H9 (cell line): ENCODE measurements around the gene SERPINC1. TPM values are rescaled to one million over a fixed set of nuclear protein-coding genes. Genes with fewer than 3 reads are reported as not detected.
"Not testable (repeated sequence)": the region's sequence is repeated elsewhere in the genome, so short reads cannot be mapped to it uniquely, and the experiment has no call there.

Experiments used
- DNase-seq: peaks from one replicate; pipeline ENCODE4 v3.0.0-alpha.2; 2017
- H2AFZ ChIP-seq: one replicate; pipeline ENCODE4 v1.6.1; 2013; ENCODE audit warnings: mild to moderate bottlenecking, low read length, control low read depth, moderate library complexity
- H2AK5ac ChIP-seq: 2 replicates; pipeline ENCODE4 v1.6.1; 2013; ENCODE audit warnings: low read length, control low read depth, mixed read lengths; ENCODE audit not compliant: insufficient read length
- H2BK120ac ChIP-seq: one replicate; pipeline ENCODE4 v1.6.1; 2013; ENCODE audit warnings: low read depth, mild to moderate bottlenecking, low read length, control low read depth, inconsistent platforms; ENCODE audit not compliant: poor library complexity, severe bottlenecking
- H2BK12ac ChIP-seq: 2 replicates; pipeline ENCODE4 v1.6.1; 2013; ENCODE audit warnings: low read length, control low read depth, mixed read lengths, low read depth; ENCODE audit not compliant: insufficient read length
- H2BK15ac ChIP-seq: 2 replicates; pipeline ENCODE4 v1.6.1; 2013; ENCODE audit warnings: low read depth, low read length, control low read depth
- H2BK20ac ChIP-seq: one replicate; pipeline ENCODE4 v1.6.1; 2013; ENCODE audit warnings: low read depth, mild to moderate bottlenecking, low read length, control low read depth, inconsistent platforms; ENCODE audit not compliant: poor library complexity, severe bottlenecking
- H2BK5ac ChIP-seq: 2 replicates; pipeline ENCODE4 v1.6.1; 2013; ENCODE audit warnings: low read length, control low read depth, mixed read lengths; ENCODE audit not compliant: insufficient read length
- H3K14ac ChIP-seq: 2 replicates; pipeline ENCODE4 v1.6.1; 2013; ENCODE audit warnings: low read length, control low read depth; ENCODE audit not compliant: insufficient read depth
- H3K18ac ChIP-seq: 2 replicates; pipeline ENCODE4 v1.6.1; 2013; ENCODE audit warnings: low read depth, mild to moderate bottlenecking, mixed read lengths, low read length, control low read depth; ENCODE audit not compliant: insufficient read length
- H3K23ac ChIP-seq: 2 replicates; pipeline ENCODE4 v1.6.1; 2013; ENCODE audit warnings: low read length, control low read depth, mixed read lengths, low read depth; ENCODE audit not compliant: insufficient read length
- H3K23me2 ChIP-seq: 2 replicates; pipeline ENCODE4 v1.6.1; 2013; ENCODE audit warnings: low read depth, mild to moderate bottlenecking, mixed read lengths, low read length, control low read depth; ENCODE audit not compliant: insufficient read length, poor library complexity, severe bottlenecking
- H3K27ac ChIP-seq: 2 replicates; pipeline ENCODE4 v1.5.1; 2013; ENCODE audit warnings: low read length, control low read depth, mixed read lengths, low read depth; ENCODE audit not compliant: insufficient read length
- H3K27me3 ChIP-seq: 2 replicates; pipeline ENCODE4 v1.6.1; 2013; ENCODE audit warnings: low read length, control low read depth, inconsistent platforms; ENCODE audit not compliant: insufficient read depth
- H3K4ac ChIP-seq: 2 replicates; pipeline ENCODE4 v1.6.1; 2013; ENCODE audit warnings: low read depth, mild to moderate bottlenecking, control low read depth, inconsistent platforms, low read length, moderate library complexity
- H3K4me1 ChIP-seq: 2 replicates; pipeline ENCODE4 v1.6.1; 2013; ENCODE audit warnings: low read length, control low read depth, inconsistent platforms; ENCODE audit not compliant: insufficient read depth
- H3K4me2 ChIP-seq: 2 replicates; pipeline ENCODE4 v1.6.1; 2013; ENCODE audit warnings: low read length, control low read depth, mixed read lengths; ENCODE audit not compliant: insufficient read length, insufficient read depth
- H3K56ac ChIP-seq: 2 replicates; pipeline ENCODE4 v1.6.1; 2013; ENCODE audit warnings: low read depth, mild to moderate bottlenecking, mixed read lengths, low read length, control low read depth; ENCODE audit not compliant: insufficient read length
- H3K79me1 ChIP-seq: 2 replicates; pipeline ENCODE4 v1.6.1; 2013; ENCODE audit warnings: low read depth, mild to moderate bottlenecking, moderate library complexity, low read length, control low read depth, inconsistent platforms; ENCODE audit not compliant: insufficient read depth, poor library complexity, severe bottlenecking
- H3K79me2 ChIP-seq: 2 replicates; pipeline ENCODE4 v1.6.1; 2013; ENCODE audit warnings: low read length, control low read depth, inconsistent platforms; ENCODE audit not compliant: insufficient read depth
- H3K9ac ChIP-seq: 2 replicates; pipeline ENCODE4 v1.6.1; 2013; ENCODE audit warnings: low read length, control low read depth, mixed read lengths; ENCODE audit not compliant: insufficient read length; ENCODE audit errors: extremely low read depth
- H3K9me3 ChIP-seq: one replicate; pipeline ENCODE4 v1.6.1; 2013; ENCODE audit warnings: low read depth, low read length, inconsistent platforms; ENCODE audit not compliant: control insufficient read depth
- H3T11ph ChIP-seq: one replicate; pipeline ENCODE4 v1.6.1; 2013; ENCODE audit warnings: mild to moderate bottlenecking, low read length, control low read depth, inconsistent platforms
- H4K20me1 ChIP-seq: one replicate; pipeline ENCODE4 v1.6.1; 2013; ENCODE audit not compliant: control insufficient read depth, insufficient read length, insufficient read depth
- H4K5ac ChIP-seq: 2 replicates; pipeline ENCODE4 v1.6.1; 2013; ENCODE audit warnings: low read depth, mild to moderate bottlenecking, mixed read lengths, low read length, control low read depth; ENCODE audit not compliant: insufficient read length
- H4K8ac ChIP-seq: replicated peaks from 2 replicates; pipeline ENCODE4 v1.6.1; 2013; ENCODE audit warnings: low read length, control low read depth, mixed read lengths, low read depth; ENCODE audit not compliant: insufficient read length
- H4K91ac ChIP-seq: 2 replicates; pipeline ENCODE4 v1.6.1; 2013; ENCODE audit warnings: low read depth, mild to moderate bottlenecking, moderate library complexity, mixed read lengths, low read length, control low read depth; ENCODE audit not compliant: insufficient read length
- H3K27ac Mint-ChIP-seq, 3 experiments: 2 replicates in 2 of 3; 3 replicates in 1 of 3; pipeline ENCODE4 v1.8.0; 2020 to 2021; ENCODE audit warnings: mixed read lengths in 3 of 3, mild to moderate bottlenecking in 1 of 3, moderate library complexity in 1 of 3
- H3K27me3 Mint-ChIP-seq: 2 replicates; pipeline ENCODE4 v1.8.0; 2021; ENCODE audit warnings: low read depth, mild to moderate bottlenecking, moderate library complexity, mixed read lengths
- H3K36me3 Mint-ChIP-seq, 3 experiments: 2 replicates in 2 of 3; 3 replicates in 1 of 3; pipeline ENCODE4 v1.8.0; 2020 to 2021; ENCODE audit warnings: low read depth in 3 of 3, mixed read lengths in 3 of 3; ENCODE audit not compliant: insufficient read depth in 1 of 3
- H3K4me1 Mint-ChIP-seq, 2 experiments: 2 replicates each; pipeline ENCODE4 v1.8.0; 2020; ENCODE audit warnings: mixed read lengths in 2 of 2
- H3K4me3 Mint-ChIP-seq, 2 experiments: 2 replicates in 1 of 2; 3 replicates in 1 of 2; pipeline ENCODE4 v1.8.0; 2020 to 2021; ENCODE audit warnings: mild to moderate bottlenecking in 2 of 2, mixed read lengths in 2 of 2, moderate library complexity in 1 of 2
- H3K9me3 Mint-ChIP-seq, 2 experiments: 2 replicates in 1 of 2; 3 replicates in 1 of 2; pipeline ENCODE4 v1.8.0; 2020; ENCODE audit warnings: mild to moderate bottlenecking in 2 of 2, mixed read lengths in 2 of 2, moderate library complexity in 1 of 2
- CTCF ChIP-seq: fragments of 200-600 bp; sonication (generic); conservative IDR thresholded peaks from 3 replicates; pipeline ENCODE4 v1.8.0; 2021; ENCODE audit warnings: antibody characterized with exemption, mild to moderate bottlenecking
- WGBS: extraction: QIAGEN DNeasy Blood & Tissue Kit; methylation state at CpG from one replicate; pipeline ENCODE4 v1.1.7; 2013; ENCODE audit warnings: missing lambda C conversion rate, low lambda C conversion rate, mixed read lengths; ENCODE audit not compliant: insufficient read length; ENCODE audit errors: extremely low coverage; 5-methylcytosine and 5-hydroxymethylcytosine counted together
- total RNA-seq: library from RNA; stranded (reverse); gene quantifications from 2 replicates; pipeline ENCODE4 v1.2.1, GENCODE V29; 2021

SERPINC1 gene
- total RNA-seq, 1 experiment from 2014 or later: not detected

DNA sequence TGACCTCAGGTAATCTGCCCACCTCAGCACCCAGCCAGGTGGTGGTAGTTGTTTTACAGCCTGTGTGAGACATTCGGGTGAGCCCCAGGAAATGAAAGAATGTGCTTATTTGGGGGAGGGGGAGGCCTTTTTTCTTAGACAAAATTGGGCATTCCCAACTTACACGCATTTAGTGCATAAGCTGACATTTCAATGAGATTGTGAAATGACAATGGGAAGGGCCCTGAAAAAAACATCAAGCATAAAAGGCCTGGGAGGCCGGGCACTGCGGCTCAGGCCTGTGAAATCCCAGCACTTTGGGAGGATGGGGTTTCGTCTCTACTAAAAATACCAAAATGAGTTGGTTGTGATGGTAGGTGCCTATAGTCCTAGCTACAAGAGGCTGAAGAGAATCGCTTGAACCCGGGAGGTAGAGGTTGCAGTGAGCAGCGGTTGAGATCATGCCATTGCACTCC is 54.3 kb downstream of the SERPINC1 start:
- H4K20me1 ChIP-seq: no peaks in the 10 kb centered on the region

GRCh38 chr1:173862146-173862768 is 54.9 kb downstream of the SERPINC1 start:
- H3K14ac ChIP-seq, H4K5ac ChIP-seq, H3K27me3 Mint-ChIP-seq, H3K18ac ChIP-seq, H2AFZ ChIP-seq, H2BK5ac ChIP-seq, H3K79me1 ChIP-seq, H3K56ac ChIP-seq, H4K8ac ChIP-seq, H3K4me1 ChIP-seq, H3K4me3 Mint-ChIP-seq, H3K27me3 ChIP-seq, H3K9me3 Mint-ChIP-seq, H2BK20ac ChIP-seq, H2BK120ac ChIP-seq, H2AK5ac ChIP-seq, H3K4ac ChIP-seq, H2BK15ac ChIP-seq, H3K9me3 ChIP-seq, H3K9ac ChIP-seq, H3K4me2 ChIP-seq, H2BK12ac ChIP-seq, H3K23ac ChIP-seq, H3T11ph ChIP-seq, H3K27ac ChIP-seq, H4K20me1 ChIP-seq, H3K23me2 ChIP-seq, H4K91ac ChIP-seq: not testable (repeated sequence)
- H3K36me3 Mint-ChIP-seq: peaks cover 39 to 88% (median 60%) of the 10 kb centered on the region in 3 experiments
- H3K27ac Mint-ChIP-seq: peak overlapping the region in 2 of 3 experiments; percentile 27 to 97; a peak in 4 of 7 replicates
- no CpG with 5 or more reads among the region's 13 CpGs for WGBS
- H3K4me1 Mint-ChIP-seq: peaks cover 16 to 34% of the 10 kb centered on the region in 2 experiments
- DNase-seq: peak; percentile 70
- H3K79me2 ChIP-seq: peaks cover 12% of the 10 kb centered on the region; the same call in 1 of the 2 replicates

More for the DNA sequence above, 54.3 kb downstream of the SERPINC1 start:
- no peak overlapping the region for H3T11ph ChIP-seq
- H3K27me3 ChIP-seq: no peaks in the 10 kb centered on the region
- H2AFZ ChIP-seq: no peak overlapping the region
- no peak overlapping the region for H2AK5ac ChIP-seq
- no peak overlapping the region for H3K23ac ChIP-seq
- H3K27ac ChIP-seq: peak overlapping the region; percentile 48
- WGBS: no CpG with 5 or more reads among the region's 8 CpGs
- no peak overlapping the region for H4K91ac ChIP-seq
- no peaks in the 10 kb centered on the region for H3K9me3 ChIP-seq
- peaks cover 2% of the 10 kb centered on the region; the same call in 1 of the 2 replicates for H3K27me3 Mint-ChIP-seq
- H3K4ac ChIP-seq: no peak overlapping the region
- no peaks in the 10 kb centered on the region for H3K4me1 ChIP-seq
- H3K4me3 Mint-ChIP-seq: peak overlapping the region in 1 of 2 experiments; percentile 15; a peak in 2 of 5 replicates
- peaks cover 3% of the 10 kb centered on the region for H3K23me2 ChIP-seq
- H3K79me1 ChIP-seq: no peaks in the 10 kb centered on the region
- peak; percentile 59 for DNase-seq
- peaks cover 16 to 34% of the 10 kb centered on the region in 2 experiments for H3K4me1 Mint-ChIP-seq
- peaks cover 0 to 8% of the 10 kb centered on the region in 2 experiments; a peak in 2 of 5 replicates for H3K9me3 Mint-ChIP-seq
- no peak overlapping the region for H2BK120ac ChIP-seq
- no peak overlapping the region for H3K4me2 ChIP-seq
- no peak overlapping the region for H2BK12ac ChIP-seq
- H3K56ac ChIP-seq: no peak overlapping the region
- no peak overlapping the region for H4K5ac ChIP-seq
- peaks cover 44 to 88% (median 60%) of the 10 kb centered on the region in 3 experiments for H3K36me3 Mint-ChIP-seq
- H2BK15ac ChIP-seq: no peak overlapping the region
- peak overlapping the region in 2 of 3 experiments; percentile 27 to 97; a peak in 4 of 7 replicates for H3K27ac Mint-ChIP-seq
- no peak overlapping the region for H2BK20ac ChIP-seq
- peaks cover 16% of the 10 kb centered on the region; the same call in 1 of the 2 replicates for H3K79me2 ChIP-seq
- no peak overlapping the region for H3K18ac ChIP-seq
- TF ChIP-seq CTCF: no peak
- no peak overlapping the region for H3K14ac ChIP-seq
- no peak overlapping the region for H4K8ac ChIP-seq
- H3K9ac ChIP-seq: no peak overlapping the region
- no peak overlapping the region for H2BK5ac ChIP-seq
